ENCODE measurements around the gene GATAD2A.

- no peak for TF ChIP-seq CTCF (IDR thresholded peaks at IDR 0.05; ENCODE audit: control extremely low read depth in 1 of 3, insufficient read depth in 1 of 3, low read depth in 1 of 3, low read length in 3 of 3)
- TF ChIP-seq EGR1 (IDR thresholded peaks at IDR 0.05; ENCODE audit: borderline replicate concordance, low read depth, low read length): no peak
- TF ChIP-seq GABPA (IDR thresholded peaks at IDR 0.05; ENCODE audit: borderline replicate concordance, insufficient read depth, low read length): no peak
- no peak for TF ChIP-seq ZNF274 (IDR thresholded peaks at IDR 0.05; ENCODE audit: borderline replicate concordance, extremely low read depth, low read length)
- TF ChIP-seq MAX (IDR thresholded peaks at IDR 0.05): no peak
- no peak for TF ChIP-seq POLR2AphosphoS5 (IDR thresholded peaks at IDR 0.05; ENCODE audit: low read depth, low read length)
- no peak for TF ChIP-seq POLR2A (IDR thresholded peaks at IDR 0.05; ENCODE audit: control extremely low read depth in 1 of 2, low read depth in 2 of 2, low read length in 2 of 2)
- no peak for TF ChIP-seq CHD2 (IDR thresholded peaks at IDR 0.05; ENCODE audit: low read length)
- no peak for TF ChIP-seq SP2 (IDR thresholded peaks at IDR 0.05; ENCODE audit: low read length)
- TF ChIP-seq, protein P1, sequence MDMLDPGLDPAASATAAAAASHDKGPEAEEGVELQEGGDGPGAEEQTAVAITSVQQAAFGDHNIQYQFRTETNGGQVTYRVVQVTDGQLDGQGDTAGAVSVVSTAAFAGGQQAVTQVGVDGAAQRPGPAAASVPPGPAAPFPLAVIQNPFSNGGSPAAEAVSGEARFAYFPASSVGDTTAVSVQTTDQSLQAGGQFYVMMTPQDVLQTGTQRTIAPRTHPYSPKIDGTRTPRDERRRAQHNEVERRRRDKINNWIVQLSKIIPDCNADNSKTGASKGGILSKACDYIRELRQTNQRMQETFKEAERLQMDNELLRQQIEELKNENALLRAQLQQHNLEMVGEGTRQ (IDR thresholded peaks at IDR 0.05; ENCODE audit: low read length): no peak
- TF ChIP-seq FOSL1 (IDR thresholded peaks at IDR 0.05; ENCODE audit: insufficient read depth, low read depth, low read length): no peak
- no peak for TF ChIP-seq EZH2 (IDR thresholded peaks at IDR 0.05; ENCODE audit: low read depth, low read length, severe bottlenecking)
Observed at GRCh38 chr19:19514215-19514657, 108.8 kb downstream of the GATAD2A start.

Measured in H1 (cell line).